Astrocyte of the spinal cord (primary cell): Measurements from ENCODE around the gene SLC25A24.
"Not testable (repeated sequence)": the region's sequence is repeated elsewhere in the genome, so short reads cannot be mapped to it uniquely, and the experiment has no call there.

ENCODE experiments used
- DNase-seq: peaks from one replicate; pipeline ENCODE4 v3.0.0; 2011; ENCODE audit warnings: low read depth, low spot score
- H3K4me3 ChIP-seq: 2 replicates; pipeline ENCODE4 v1.5.1; 2011; ENCODE audit warnings: low read depth, mild to moderate bottlenecking, low read length, moderate library complexity
- CTCF ChIP-seq: IDR thresholded peaks from 2 replicates; pipeline ENCODE4 v1.5.1; 2012; ENCODE audit warnings: low read depth, mild to moderate bottlenecking, low read length, inconsistent platforms
- in situ Hi-C: cut with HindIII; loops from 2 replicates; pipeline ENCODE4 v1.10.0; 2017; ENCODE audit warnings: low sequenced_read_pairs

The SLC25A24 gene

DNA sequence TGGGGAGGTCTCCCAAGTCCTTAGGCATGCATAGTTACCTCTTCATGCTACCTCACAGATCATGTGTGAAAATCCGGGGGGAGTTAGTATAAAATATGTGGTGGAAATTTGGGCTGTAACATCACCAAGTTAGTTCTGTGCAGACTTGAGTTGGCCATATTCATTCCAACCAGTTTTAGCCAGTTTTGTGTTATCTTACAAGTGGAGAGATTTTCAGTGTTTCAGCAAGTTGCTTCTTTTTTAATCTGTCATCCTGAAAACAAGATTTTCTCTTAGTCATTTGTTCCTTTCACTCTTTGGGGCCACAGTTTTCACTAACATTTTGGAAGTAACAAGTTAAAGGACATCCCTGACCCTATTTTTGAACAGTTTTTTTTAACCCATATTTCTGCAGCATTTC is 11.3 kb downstream of the SLC25A24 start:
- DNase-seq = no peak
- no peak for TF ChIP-seq CTCF
- in situ Hi-C loops = no loop called here
- no peak overlapping the region for H3K4me3 ChIP-seq

DNA sequence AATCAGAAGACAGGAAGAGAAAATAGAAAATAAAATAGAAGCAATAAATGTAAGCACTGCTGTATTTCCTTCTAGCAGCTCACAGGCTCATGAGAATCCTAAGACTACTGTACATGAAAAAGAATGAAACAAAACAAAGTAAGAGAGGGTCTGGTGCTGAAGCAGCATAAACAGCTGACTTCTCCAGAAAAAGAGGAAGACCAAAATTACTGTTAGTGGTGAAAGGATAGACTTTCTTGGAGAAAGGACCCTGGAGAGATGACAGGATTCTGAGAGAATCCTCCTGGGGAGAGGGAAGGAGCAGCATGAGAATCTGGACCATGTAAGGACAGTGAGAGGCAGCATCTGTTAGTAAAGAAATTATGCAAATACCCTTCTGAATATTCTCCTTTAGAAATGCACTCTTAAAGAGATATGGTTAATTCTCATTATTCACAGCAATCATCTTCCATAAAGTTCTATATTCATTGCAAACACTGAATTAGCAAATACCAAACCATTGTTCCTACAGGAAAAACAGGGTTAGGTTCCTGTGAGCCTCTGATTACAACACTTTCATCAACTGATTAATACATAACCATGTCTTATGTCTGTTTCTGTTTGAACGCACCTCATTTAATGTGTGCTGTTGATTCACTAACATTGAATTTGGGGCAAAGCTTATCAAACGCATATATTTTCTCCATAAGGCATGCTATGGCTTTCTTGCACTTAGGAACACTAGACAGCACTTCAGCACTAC is 17.0 kb downstream of the SLC25A24 start:
- DNase-seq = no peak
- no peak for TF ChIP-seq CTCF
- in situ Hi-C loops = no loop called here
- no peak overlapping the region for H3K4me3 ChIP-seq

- TF ChIP-seq CTCF = no peak
- in situ Hi-C loops = no loop called here
- no peak for DNase-seq
- H3K4me3 ChIP-seq = no peak overlapping the region
Measured at GRCh38 chr1:108179018-108179417, 21.1 kb downstream of the SLC25A24 start.

GRCh38 chr1:108162409-108162808 is 37.7 kb downstream of the SLC25A24 start:
- DNase-seq, in situ Hi-C loops, H3K4me3 ChIP-seq: not testable (repeated sequence)

- DNase-seq, H3K4me3 ChIP-seq, in situ Hi-C loops: not testable (repeated sequence)
Measured at GRCh38 chr1:108159951-108160350, 40.2 kb downstream of the SLC25A24 start.

GRCh38 chr1:108158893-108159453 is 41.2 kb downstream of the SLC25A24 start:
- TF ChIP-seq CTCF = no peak
- H3K4me3 ChIP-seq = no peak overlapping the region
- in situ Hi-C loops = no loop called here
- no peak for DNase-seq

GRCh38 chr1:108154314-108154713 is 45.8 kb downstream of the SLC25A24 start:
- no peak overlapping the region for H3K4me3 ChIP-seq
- no peak for TF ChIP-seq CTCF
- DNase-seq = peak; percentile 11
- in situ Hi-C loops = no loop called here

DNA sequence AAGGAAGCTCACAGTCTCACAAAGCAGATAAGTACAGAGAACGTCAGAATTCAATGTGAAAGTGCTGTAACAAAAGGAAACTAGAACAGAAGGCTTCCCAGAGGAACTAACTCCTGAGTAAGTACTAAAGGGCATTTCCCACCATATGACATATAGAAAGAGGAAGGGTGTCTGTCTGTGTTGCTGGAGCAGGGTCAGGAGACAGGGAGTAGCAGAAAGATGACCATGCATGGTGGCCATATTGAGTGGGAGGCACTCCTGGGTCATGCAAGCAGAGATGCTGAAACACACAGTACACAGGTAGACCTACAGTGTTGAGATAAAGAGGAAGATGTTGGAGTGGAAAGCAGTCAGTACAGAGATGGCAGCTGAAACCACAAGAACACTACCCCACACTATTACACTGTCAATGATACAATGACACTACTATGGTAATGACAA is 47.3 kb downstream of the SLC25A24 start:
- DNase-seq = no peak
- no peak overlapping the region for H3K4me3 ChIP-seq
- in situ Hi-C loops = no loop called here

More for the DNA sequence above, 47.3 kb downstream of the SLC25A24 start:
- no peak for TF ChIP-seq CTCF
